T-cell (primary cell): ENCODE data around the gene RBM38. TPM values are rescaled to one million over a fixed set of nuclear protein-coding genes. Genes with fewer than 3 reads are reported as not detected.

ENCODE experiments used
- ATAC-seq, 4 experiments: fragments of 200-7000 bp in 3 of 4; fragments of 150-1000 bp in 1 of 4; cut with Tn5 transposase; replicated peaks in 1 of 4; 1 replicate in 3 of 4; 2 replicates in 1 of 4; pipeline ENCODE4 v1.10.0; 2021; ENCODE audit warnings: moderate library complexity in 3 of 4, mild to moderate bottlenecking in 2 of 4, moderate number of reproducible peaks in 1 of 4
- CTCF ChIA-PET, 2 donors: fragments of 300-600 bp; sonication (Branson Sonifier 250); formaldehyde crosslinking; loops; one replicate each; lab custom pipeline; 2022; ENCODE audit warnings: antibody characterized with exemption in 2 of 2; lab: Charles Lee
- POLR2A ChIA-PET, 2 donors: fragments of 300-600 bp; sonication (Branson Sonifier 250); formaldehyde crosslinking; loops; one replicate each; lab custom pipeline; 2022; ENCODE audit warnings: antibody characterized with exemption in 2 of 2; lab: Charles Lee
- DNase-seq, 35 experiments: peaks; one replicate each; pipeline versions ENCODE4 v3.0.0 to v3.0.0-alpha.2; 2013 to 2023
- H3K27ac ChIP-seq: one replicate; pipeline ENCODE4 v1.5.1; 2013; ENCODE audit warnings: low read length
- H3K27me3 ChIP-seq, 2 experiments: replicated peaks in 1 of 2; 1 replicate in 1 of 2; 2 replicates in 1 of 2; pipeline versions ENCODE4 v1.6.1 to v1.7.0; 2013; ENCODE audit warnings: low read length in 1 of 2, mixed read lengths in 1 of 2; ENCODE audit not compliant: control insufficient read depth in 2 of 2, insufficient read depth in 2 of 2; ENCODE audit errors: extremely low read depth in 1 of 2
- H3K36me3 ChIP-seq, 2 donors: 1 replicate in 1 of 2; 2 replicates in 1 of 2; pipeline versions ENCODE4 v1.6.1 to v1.7.0; 2013; ENCODE audit warnings: low read length in 1 of 2; ENCODE audit not compliant: control insufficient read depth in 2 of 2, insufficient read depth in 1 of 2; ENCODE audit errors: extremely low read depth in 1 of 2
- H3K4me1 ChIP-seq, 2 experiments: 1 replicate in 1 of 2; 2 replicates in 1 of 2; pipeline versions ENCODE4 v1.6.1 to v1.7.0; 2013; ENCODE audit warnings: low read length in 2 of 2, mixed read lengths in 1 of 2; ENCODE audit not compliant: insufficient read depth in 2 of 2, control insufficient read depth in 1 of 2; ENCODE audit errors: extremely low read depth in 1 of 2
- H3K4me3 ChIP-seq, 2 donors: 1 replicate in 1 of 2; 2 replicates in 1 of 2; pipeline versions ENCODE4 v1.5.1 to v1.7.0; 2013; ENCODE audit warnings: mild to moderate bottlenecking in 2 of 2, low read length in 1 of 2, moderate library complexity in 1 of 2; ENCODE audit not compliant: control insufficient read depth in 1 of 2; ENCODE audit errors: extremely low read depth in 1 of 2
- H3K9me3 ChIP-seq: 2 replicates; pipeline ENCODE4 v1.7.0; 2013
- H3K27ac Mint-ChIP-seq, 2 donors: one replicate each; pipeline ENCODE4 v1.8.0; 2020 to 2021; ENCODE audit warnings: mild to moderate bottlenecking in 2 of 2, mixed read lengths in 2 of 2
- H3K27me3 Mint-ChIP-seq, 2 donors: one replicate each; pipeline ENCODE4 v1.8.0; 2021 to 2022; ENCODE audit warnings: mixed read lengths in 2 of 2
- H3K36me3 Mint-ChIP-seq: one replicate; pipeline ENCODE4 v1.8.0; 2021; ENCODE audit warnings: mixed read lengths
- H3K4me1 Mint-ChIP-seq, 3 donors: one replicate each; pipeline ENCODE4 v1.8.0; 2020 to 2022; ENCODE audit warnings: mixed read lengths in 3 of 3, mild to moderate bottlenecking in 1 of 3
- H3K4me3 Mint-ChIP-seq, 3 donors: one replicate each; pipeline ENCODE4 v1.8.0; 2020 to 2022; ENCODE audit warnings: mild to moderate bottlenecking in 3 of 3, mixed read lengths in 3 of 3, moderate library complexity in 3 of 3
- H3K9me3 Mint-ChIP-seq, 3 donors: one replicate each; pipeline ENCODE4 v1.8.0; 2020 to 2022; ENCODE audit warnings: mixed read lengths in 3 of 3
- WGBS: methylation state at CpG from one replicate; pipeline ENCODE4 v1.1.5; 2013; ENCODE audit warnings: missing lambda C conversion rate; ENCODE audit not compliant: insufficient coverage; 5-methylcytosine and 5-hydroxymethylcytosine counted together
- total RNA-seq, 35 experiments: library from RNA in 6 of 35; stranded (reverse) in 6 of 35; fragments of 120-200 nt in 1 of 35; gene quantifications; one replicate each; pipeline versions ENCODE4 v1.2.1 to v1.2.4 and lab custom pipeline; 2013 to 2026

Gene RBM38
- total RNA-seq, 5 donors from 2014 or later (not counting 1 experiment from before 2014, with no cell fraction given) = 111 to 271 (median 124) TPM

- WGBS = 56% methylated on average over 16 of the region's 20 CpGs
- peaks cover 0 to 27% of the 10 kb centered on the region in 2 experiments for H3K4me1 ChIP-seq
- peaks cover 20 to 44% of the 10 kb centered on the region in 2 donors for H3K36me3 ChIP-seq
- ATAC-seq (peak; percentile 74 to 83 (median 77)), DNase-seq (peak; percentile 64 to 90 (median 82))
- H3K4me3 Mint-ChIP-seq = no peak overlapping the region
- H3K27me3 Mint-ChIP-seq = no peaks in the 10 kb centered on the region
- peaks cover 13 to 23% (median 14%) of the 10 kb centered on the region in 3 donors for H3K4me1 Mint-ChIP-seq
- H3K4me3 ChIP-seq = no peak overlapping the region
- no peaks in the 10 kb centered on the region for H3K9me3 ChIP-seq
- H3K9me3 Mint-ChIP-seq = no peaks in the 10 kb centered on the region
- no peak overlapping the region for H3K27ac ChIP-seq
- ChIA-PET CTCF (interaction anchor here (0.6 to 1.7 kb wide), 10 partner anchors 10 to 1916 kb away, joined by 3 to 8 read pairs (median 4); no protein-coding TSS in a partner anchor), POLR2A (interaction anchor here (0.5 to 1.0 kb wide), 3 partner anchors 11 to 60 kb away, joined by 3 to 4 read pairs (median 3); no protein-coding TSS in a partner anchor)
- H3K27me3 ChIP-seq = no peaks in the 10 kb centered on the region
- H3K27ac Mint-ChIP-seq = peak overlapping the region; percentile 71 to 79
- peaks cover 26% of the 10 kb centered on the region for H3K36me3 Mint-ChIP-seq
Observed at GRCh38 chr20:57381596-57382503, 9.3 kb upstream of the RBM38 start.

- H3K27me3 ChIP-seq = no peaks in the 10 kb centered on the region
- DNase-seq (no peak), ATAC-seq (no peak)
- ChIA-PET POLR2A (no interaction called here), CTCF (interaction anchor here (0.7 to 1.7 kb wide), 5 partner anchors 10 to 1915 kb away, joined by 3 to 8 read pairs (median 4); no protein-coding TSS in a partner anchor)
- peaks cover 0 to 27% of the 10 kb centered on the region in 2 experiments for H3K4me1 ChIP-seq
- Mint-ChIP-seq H3K27me3 (no peaks in the 10 kb centered on the region), H3K36me3 (peaks cover 19% of the 10 kb centered on the region), H3K4me1 (peaks cover 13 to 23% (median 14%) of the 10 kb centered on the region in 3 donors), H3K9me3 (no peaks in the 10 kb centered on the region), H3K4me3 (no peak overlapping the region), H3K27ac (peak overlapping the region; percentile 71 to 79)
- H3K36me3 ChIP-seq = peaks cover 15 to 37% of the 10 kb centered on the region in 2 donors
- WGBS = no CpG with 5 or more reads among the region's 5 CpGs
- H3K9me3 ChIP-seq = no peaks in the 10 kb centered on the region
- H3K27ac ChIP-seq = no peak overlapping the region
- H3K4me3 ChIP-seq = no peak overlapping the region
Observed at GRCh38 chr20:57382516-57382915, 8.7 kb upstream of the RBM38 start.

DNA sequence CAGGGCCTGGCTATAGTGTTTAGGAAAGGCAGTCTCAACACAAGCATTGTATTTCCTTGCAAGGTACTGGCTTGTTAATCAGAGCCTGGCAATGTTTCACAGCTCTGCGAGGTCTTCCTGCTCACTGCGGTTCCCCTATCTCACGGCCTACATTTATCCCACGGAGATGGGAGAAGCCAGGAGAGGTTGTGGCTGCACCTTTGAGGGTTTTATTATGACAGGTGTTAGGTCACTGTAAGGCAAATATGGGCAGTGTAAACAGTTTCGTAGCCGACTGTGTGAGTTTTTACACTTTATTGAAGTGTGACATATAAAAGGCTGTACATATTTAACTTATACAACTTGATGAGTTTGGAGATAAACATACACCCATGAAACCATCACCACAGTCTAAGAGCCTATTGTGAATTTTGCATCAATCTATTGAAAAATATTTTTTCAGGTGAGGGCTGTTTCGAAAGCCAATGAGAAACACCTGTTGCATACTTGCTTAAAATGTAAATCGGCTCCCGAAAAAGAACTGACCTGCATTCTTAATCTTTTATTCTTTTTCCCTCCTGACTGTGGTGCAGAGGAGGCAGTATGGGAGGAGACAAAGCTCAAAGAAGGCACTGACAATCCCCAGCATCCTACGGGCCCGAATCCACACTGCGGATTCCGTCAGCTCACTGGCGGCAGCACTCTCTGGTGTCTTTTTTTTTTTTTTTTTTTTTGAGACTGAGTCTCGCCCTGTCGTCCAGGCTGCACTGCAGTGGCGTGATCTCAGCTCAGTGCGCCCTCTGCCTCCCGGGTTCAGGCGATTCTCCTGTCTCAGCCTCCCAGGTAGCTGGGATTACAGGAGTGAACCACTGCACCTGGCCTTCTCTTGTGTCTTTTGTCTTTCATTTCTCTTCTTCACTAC lies 7.5 kb upstream of the RBM38 start:
- H3K4me1 Mint-ChIP-seq = peaks cover 13 to 25% (median 16%) of the 10 kb centered on the region in 3 donors

DNA sequence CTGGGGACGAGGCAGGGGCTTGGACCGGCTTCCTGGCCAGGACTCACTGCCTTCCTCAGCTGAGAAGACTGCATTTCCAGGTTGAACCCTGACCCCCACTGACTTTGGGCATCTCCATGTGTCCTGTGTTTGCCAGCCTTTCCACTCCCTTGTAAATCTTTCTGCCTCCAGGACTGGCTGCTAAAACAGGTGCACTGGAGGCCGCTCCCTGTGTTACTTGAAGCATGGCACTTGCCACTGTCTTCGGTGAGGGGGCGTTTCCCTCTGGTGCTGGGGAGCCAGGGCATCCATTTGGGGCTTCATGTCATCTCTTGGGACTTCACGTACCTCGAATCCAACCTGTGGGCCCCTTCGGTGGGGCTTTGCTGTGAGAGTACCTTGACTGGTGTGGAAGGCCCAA lies 6.7 kb upstream of the RBM38 start:
- Histone ChIP-seq H3K27me3 (no peaks in the 10 kb centered on the region), H3K36me3 (peaks cover 7 to 21% of the 10 kb centered on the region in 2 donors), H3K4me3 (no peak overlapping the region), H3K4me1 (peaks cover 0 to 35% of the 10 kb centered on the region in 2 experiments), H3K27ac (no peak overlapping the region), H3K9me3 (no peaks in the 10 kb centered on the region)
- WGBS = 96% methylated on average over 5 of the region's 8 CpGs
- Mint-ChIP-seq H3K9me3 (no peaks in the 10 kb centered on the region), H3K4me3 (no peak overlapping the region), H3K4me1 (peaks cover 15 to 29% (median 20%) of the 10 kb centered on the region in 3 donors), H3K27ac (no peak overlapping the region), H3K27me3 (no peaks in the 10 kb centered on the region), H3K36me3 (peaks cover 9% of the 10 kb centered on the region)
- no peak for ATAC-seq
- ChIA-PET POLR2A (interaction anchor here in 1 of 2 donors (0.6 kb wide), 1 partner anchor 14 kb away, joined by 9 read pairs; no protein-coding TSS in a partner anchor), CTCF (no interaction called here)
- DNase-seq = no peak

More for the DNA sequence above, 7.5 kb upstream of the RBM38 start:
- Mint-ChIP-seq H3K27ac (peak overlapping the region; percentile 4 to 44), H3K27me3 (no peaks in the 10 kb centered on the region), H3K4me3 (no peak overlapping the region), H3K36me3 (peaks cover 12% of the 10 kb centered on the region), H3K9me3 (no peaks in the 10 kb centered on the region)
- H3K9me3 ChIP-seq = no peaks in the 10 kb centered on the region
- CTCF ChIA-PET = interaction anchor here in 1 of 2 donors (0.6 to 0.7 kb wide), 2 partner anchors 115 to 852 kb away, joined by 3 to 5 read pairs; no protein-coding TSS in a partner anchor
- peaks cover 0 to 29% of the 10 kb centered on the region in 2 experiments for H3K4me1 ChIP-seq
- POLR2A ChIA-PET = interaction anchor here (0.6 to 0.7 kb wide), 3 partner anchors 15 to 287 kb away, joined by 6 to 16 read pairs (median 9); no protein-coding TSS in a partner anchor
- peaks cover 8 to 25% of the 10 kb centered on the region in 2 donors for H3K36me3 ChIP-seq
- H3K27ac ChIP-seq = no peak overlapping the region
- ATAC-seq = no peak
- H3K27me3 ChIP-seq = no peaks in the 10 kb centered on the region
- DNase-seq = no peak
- H3K4me3 ChIP-seq = no peak overlapping the region
- WGBS = 98% methylated on average over 6 of the region's 20 CpGs

DNA sequence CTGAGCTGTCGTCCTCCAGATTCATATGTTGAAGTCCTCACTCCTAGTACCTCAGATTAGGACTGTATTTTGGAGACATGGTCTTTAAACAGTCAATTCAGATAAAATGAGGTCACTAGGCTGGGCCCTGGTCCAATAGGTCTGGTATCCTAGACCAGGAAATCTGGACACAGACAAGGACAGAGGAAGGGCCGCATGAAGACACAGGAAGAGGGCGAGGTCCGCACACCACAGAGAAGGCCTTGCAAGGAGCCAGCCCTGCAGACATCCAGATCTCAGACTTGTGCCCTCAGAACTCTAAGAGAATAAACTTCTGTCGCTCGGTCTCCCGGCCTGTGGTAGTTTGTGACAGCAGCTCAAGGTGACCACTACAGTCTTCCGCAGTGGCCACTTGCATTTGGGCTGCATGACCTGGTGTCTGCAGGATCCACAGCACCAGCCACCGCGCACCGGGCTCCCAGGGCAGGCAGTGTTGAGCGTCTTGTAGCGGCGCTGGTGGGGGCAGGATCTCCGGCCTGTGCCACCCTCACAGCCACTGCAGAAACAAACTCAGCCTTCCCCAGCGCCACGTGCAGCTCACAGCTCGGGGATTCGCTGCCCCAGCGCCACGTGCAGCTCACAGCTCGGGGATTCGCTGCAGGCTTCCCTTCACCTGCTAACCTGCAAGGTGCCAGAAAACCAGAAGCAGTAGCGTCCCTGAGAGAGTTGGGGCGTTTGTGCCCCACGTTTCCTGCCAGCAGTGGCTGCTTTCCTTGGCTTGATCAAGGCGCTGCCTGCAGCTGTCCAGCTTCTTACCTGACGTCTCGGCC lies 6.0 kb upstream of the RBM38 start:
- peaks cover 6% of the 10 kb centered on the region for H3K36me3 Mint-ChIP-seq
- ATAC-seq = no peak
- no peak overlapping the region for H3K27ac Mint-ChIP-seq
- H3K4me1 Mint-ChIP-seq = peaks cover 21 to 35% (median 25%) of the 10 kb centered on the region in 3 donors
- no peaks in the 10 kb centered on the region for H3K27me3 Mint-ChIP-seq
- no peak for DNase-seq
- H3K27me3 ChIP-seq = no peaks in the 10 kb centered on the region
- no peaks in the 10 kb centered on the region for H3K9me3 ChIP-seq
- peaks cover 1 to 42% of the 10 kb centered on the region in 2 experiments for H3K4me1 ChIP-seq
- no peaks in the 10 kb centered on the region for H3K9me3 Mint-ChIP-seq
- whole genome bisulfite sequencing = 96% methylated on average over 26 of the region's 29 CpGs
- H3K4me3 ChIP-seq = no peak overlapping the region
- H3K4me3 Mint-ChIP-seq = no peak overlapping the region
- ChIA-PET POLR2A (no interaction called here), CTCF (no interaction called here)
- H3K36me3 ChIP-seq = peaks cover 7 to 17% of the 10 kb centered on the region in 2 donors
- H3K27ac ChIP-seq = no peak overlapping the region
